K562 (cell line): ENCODE data around the gene TBC1D5. TPM values are rescaled to one million over a fixed set of nuclear protein-coding genes. Genes with fewer than 3 reads are reported as not detected.

Source experiments
- ATF1 ChIP-seq, 2 experiments: fragments of 450-650 bp in 1 of 2; IDR thresholded peaks; 2 replicates each; pipeline ENCODE4 v1.6.1; 2016; ENCODE audit warnings: missing compliant biosample characterization in 1 of 2, missing genetic modification characterization in 1 of 2
- CREB1 ChIP-seq, 2 experiments: sonication (generic) in 1 of 2; formaldehyde crosslinking in 1 of 2; IDR thresholded peaks; 2 replicates each; pipeline versions ENCODE4 v1.6.1 to v1.8.0; 2012 to 2022; ENCODE audit warnings: inconsistent platforms in 1 of 2, mild to moderate bottlenecking in 1 of 2, missing genetic modification reagents in 1 of 2, moderate library complexity in 1 of 2
- CTBP1 ChIP-seq: fragments of 450-650 bp; IDR thresholded peaks from 2 replicates; pipeline ENCODE4 v1.6.1; 2016; ENCODE audit warnings: borderline replicate concordance
- JUN ChIP-seq, 2 experiments: sonication (generic) in 1 of 2; formaldehyde crosslinking in 1 of 2; IDR thresholded peaks; 2 replicates each; pipeline versions ENCODE4 v1.6.1 to v1.8.0; 2012 to 2022; ENCODE audit warnings: borderline replicate concordance in 2 of 2, mild to moderate bottlenecking in 2 of 2, improper control_type of control experiment in 1 of 2, low read depth in 1 of 2, low read length in 1 of 2, missing genetic modification reagents in 1 of 2
- MYBL2 ChIP-seq, 2 experiments: fragments of 450-650 bp in 1 of 2; sonication (generic) in 1 of 2; formaldehyde crosslinking in 1 of 2; IDR thresholded peaks; 2 replicates each; pipeline versions ENCODE4 v1.6.1 to v1.8.1; 2017 to 2022; ENCODE audit warnings: borderline replicate concordance in 1 of 2, inconsistent platforms in 1 of 2, low read depth in 1 of 2, mild to moderate bottlenecking in 1 of 2, missing genetic modification reagents in 1 of 2, moderate library complexity in 1 of 2
- PATZ1 ChIP-seq: fragments of 250-450 bp; sonication (Bioruptor Pico); IDR thresholded peaks from 2 replicates; pipeline ENCODE4 v1.5.0; 2020; ENCODE audit warnings: mild to moderate bottlenecking, borderline replicate concordance
- POLR2H ChIP-seq: IDR thresholded peaks from 2 replicates; pipeline ENCODE4 v1.6.1; 2016; ENCODE audit warnings: missing genetic modification characterization, low read depth, mild to moderate bottlenecking, control low read depth, missing compliant biosample characterization, moderate library complexity
- POLR3A ChIP-seq: IDR thresholded peaks from 2 replicates; pipeline ENCODE4 v1.6.1; 2011; ENCODE audit warnings: borderline replicate concordance, mild to moderate bottlenecking, moderate library complexity; ENCODE audit not compliant: insufficient read length, insufficient read depth; ENCODE audit errors: extremely low read depth
- SIRT6 ChIP-seq: IDR thresholded peaks from one replicate; pipeline ENCODE4 v1.6.1; 2012; ENCODE audit warnings: low read depth, mild to moderate bottlenecking, control low read depth, inconsistent platforms, low read length, moderate library complexity
- ZC3H8 ChIP-seq: fragments of 450-650 bp; IDR thresholded peaks from 2 replicates; pipeline ENCODE4 v1.6.1; 2017
- ZNF12 ChIP-seq: sonication (generic); formaldehyde crosslinking; IDR thresholded peaks from 2 replicates; pipeline ENCODE4 v1.4.0; 2020; ENCODE audit warnings: mild to moderate bottlenecking, missing genetic modification reagents
- ZNF140 ChIP-seq: fragments of 250-450 bp; sonication (Bioruptor Pico); IDR thresholded peaks from 2 replicates; pipeline ENCODE4 v1.8.0; 2021; ENCODE audit warnings: moderate library complexity, mild to moderate bottlenecking, inconsistent platforms
- ZNF347 ChIP-seq: fragments of 450-650 bp; formaldehyde crosslinking; IDR thresholded peaks from 2 replicates; pipeline ENCODE4 v1.4.0; 2020; ENCODE audit warnings: low read depth, mild to moderate bottlenecking, moderate library complexity
- ZNF408 ChIP-seq: fragments of 250-450 bp; sonication (Bioruptor Pico); IDR thresholded peaks from 2 replicates; pipeline ENCODE4 v1.4.0; 2020; ENCODE audit warnings: low read depth, mild to moderate bottlenecking, moderate library complexity
- ZNF431 ChIP-seq: sonication (generic); formaldehyde crosslinking; IDR thresholded peaks from 2 replicates; pipeline ENCODE4 v1.8.0; 2022; ENCODE audit warnings: mild to moderate bottlenecking, missing genetic modification reagents
- ZZZ3 ChIP-seq: fragments of 450-650 bp; IDR thresholded peaks from 2 replicates; pipeline ENCODE4 v1.6.1; 2016; ENCODE audit warnings: antibody characterized with exemption, mild to moderate bottlenecking, moderate library complexity
- polyA plus RNA-seq, 8 experiments: library from polyadenylated mRNA; depleted of rRNA in 4 of 8; stranded (reverse) in 5 of 8; unstranded in 3 of 8; fragments of >200 nt; fragmentation: Nextera tagmentation in 2 of 8; fragmentation: Illumina TruSeq in 1 of 8; extraction: Ambion mirVana in 2 of 8; extraction: Trizol in 1 of 8; gene quantifications; 2 replicates each; pipeline versions ENCODE4 v1.2.1 to v1.2.3, GENCODE V29; 2011 to 2014; ENCODE audit warnings: inconsistent platforms in 1 of 8, missing spikeins in 1 of 8
- total RNA-seq, 7 experiments: library from RNA; depleted of rRNA in 6 of 7; stranded (reverse); fragments of >200 nt in 6 of 7; fragmentation: Illumina TruSeq in 2 of 7; extraction: Trizol in 2 of 7; gene quantifications; 2 replicates each; pipeline versions ENCODE4 v1.2.1 to v1.2.3, GENCODE V29; 2011 to 2021; ENCODE audit warnings: low replicate concordance in 1 of 7
- TF ChIP-seq, protein P1 (sequence below): fragments of 450-650 bp; conservative IDR thresholded peaks from 2 replicates; pipeline ENCODE4 v1.6.1; 2016; ENCODE audit warnings: missing genetic modification characterization, low read depth, mild to moderate bottlenecking, missing compliant biosample characterization, moderate library complexity
- TF ChIP-seq, protein P2 (sequence below): fragments of 450-650 bp; IDR thresholded peaks from 2 replicates; pipeline ENCODE4 v1.6.1; 2016; ENCODE audit warnings: antibody characterized with exemption

Gene TBC1D5
- total and polyA plus RNA-seq, 9 of the 15 experiments (the other 6 are each of a cell fraction or from before 2014, with no cell fraction given) = 2.9 to 38.1 (median 25.6) TPM

- TF ChIP-seq JUN (IDR thresholded peaks at IDR 0.05; ENCODE audit: borderline replicate concordance, low read depth, low read length) = peak; percentile 58; the same call in 1 of the 2 replicates
- no peak for TF ChIP-seq JUN (CRISPR knock-in tag; IDR thresholded peaks at IDR 0.05; ENCODE audit: borderline replicate concordance)
- TF ChIP-seq POLR3A = no peak
- no peak for TF ChIP-seq ZNF140 (CRISPR knock-in tag)
- TF ChIP-seq, protein P1, sequence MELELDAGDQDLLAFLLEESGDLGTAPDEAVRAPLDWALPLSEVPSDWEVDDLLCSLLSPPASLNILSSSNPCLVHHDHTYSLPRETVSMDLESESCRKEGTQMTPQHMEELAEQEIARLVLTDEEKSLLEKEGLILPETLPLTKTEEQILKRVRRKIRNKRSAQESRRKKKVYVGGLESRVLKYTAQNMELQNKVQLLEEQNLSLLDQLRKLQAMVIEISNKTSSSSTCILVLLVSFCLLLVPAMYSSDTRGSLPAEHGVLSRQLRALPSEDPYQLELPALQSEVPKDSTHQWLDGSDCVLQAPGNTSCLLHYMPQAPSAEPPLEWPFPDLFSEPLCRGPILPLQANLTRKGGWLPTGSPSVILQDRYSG = no peak
- 0 out of 2 replicates have a peak, but pooled peaks have one; percentile 39 for TF ChIP-seq CREB1 (IDR thresholded peaks at IDR 0.05)
- no peak for TF ChIP-seq CREB1 (CRISPR knock-in tag; IDR thresholded peaks at IDR 0.05)
- TF ChIP-seq, protein P2, sequence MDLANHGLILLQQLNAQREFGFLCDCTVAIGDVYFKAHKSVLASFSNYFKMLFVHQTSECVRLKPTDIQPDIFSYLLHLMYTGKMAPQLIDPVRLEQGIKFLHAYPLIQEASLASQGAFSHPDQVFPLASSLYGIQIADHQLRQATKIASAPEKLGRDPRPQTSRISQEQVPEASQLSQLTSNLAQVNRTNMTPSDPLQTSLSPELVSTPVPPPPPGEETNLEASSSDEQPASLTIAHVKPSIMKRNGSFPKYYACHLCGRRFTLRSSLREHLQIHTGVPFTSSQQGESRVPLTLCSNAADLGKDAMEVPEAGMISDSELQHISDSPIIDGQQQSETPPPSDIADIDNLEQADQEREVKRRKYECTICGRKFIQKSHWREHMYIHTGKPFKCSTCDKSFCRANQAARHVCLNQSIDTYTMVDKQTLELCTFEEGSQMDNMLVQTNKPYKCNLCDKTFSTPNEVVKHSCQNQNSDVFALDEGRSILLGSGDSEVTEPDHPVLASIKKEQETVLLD = peak; percentile 35; the same call in 1 of the 2 replicates
- no peak for TF ChIP-seq MYBL2 (IDR thresholded peaks at IDR 0.05; ENCODE audit: low read depth)
- TF ChIP-seq MYBL2 (CRISPR knock-in tag; IDR thresholded peaks at IDR 0.05; ENCODE audit: borderline replicate concordance) = no peak
- TF ChIP-seq ZC3H8 = no peak
- TF ChIP-seq ZNF347 (CRISPR knock-in tag) = no peak
- no peak for TF ChIP-seq CTBP1
- no peak for TF ChIP-seq ATF1 (CRISPR knock-in tag; IDR thresholded peaks at IDR 0.05)
- no peak for TF ChIP-seq ATF1 (tag; IDR thresholded peaks at IDR 0.05)
- TF ChIP-seq SIRT6 = no peak
- no peak for TF ChIP-seq ZNF431 (CRISPR knock-in tag)
- TF ChIP-seq ZNF408 (CRISPR knock-in tag) = no peak
- TF ChIP-seq ZNF12 (CRISPR knock-in tag) = no peak
- TF ChIP-seq PATZ1 (CRISPR knock-in tag) = no peak
- no peak for TF ChIP-seq ZZZ3
- no peak for TF ChIP-seq POLR2H
- TF ChIP-seq, all 486 proteins: peak for 33
Observed at GRCh38 chr3:17740721-17741141, 1.7 kb downstream of the TBC1D5 start (continued).
